GM18502 (cell line): ENCODE results near the gene ANXA6.
"Not testable (repeated sequence)": the region's sequence is repeated elsewhere in the genome, so short reads cannot be mapped to it uniquely, and the experiment has no call there.

Experiments used
- ATAC-seq: cut with Tn5 transposase; IDR thresholded peaks from one replicate; pipeline ENCODE4 v1.9.1; 2021; ENCODE audit warnings: mild to moderate bottlenecking; ENCODE audit not compliant: unreplicated experiment, poor library complexity

The ANXA6 gene

GRCh38 chr5:151181818-151182523 is 24.4 kb upstream of the ANXA6 start:
- no peak for ATAC-seq

DNA sequence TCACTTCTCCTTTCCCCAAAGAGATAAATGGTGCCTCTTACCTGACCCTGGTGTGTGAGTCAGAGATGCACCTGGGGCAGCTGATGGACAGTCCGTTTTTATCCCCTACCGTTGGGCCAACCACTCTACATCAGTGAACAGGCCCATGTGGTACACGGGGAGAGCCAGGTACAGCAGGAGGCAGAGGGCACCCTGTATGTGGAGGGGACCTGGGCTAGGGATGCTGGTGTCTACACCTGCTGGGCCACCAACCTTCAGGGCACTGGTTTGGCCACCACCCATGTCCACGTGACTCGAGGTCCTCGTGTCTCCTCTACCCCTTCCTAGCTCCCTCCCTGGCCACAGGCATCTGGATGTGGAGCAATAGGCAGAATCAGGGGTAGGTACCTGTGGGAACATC is 22.7 kb upstream of the ANXA6 start:
- no peak for ATAC-seq

GRCh38 chr5:151179489-151179840 is 21.9 kb upstream of the ANXA6 start:
- no peak for ATAC-seq

DNA sequence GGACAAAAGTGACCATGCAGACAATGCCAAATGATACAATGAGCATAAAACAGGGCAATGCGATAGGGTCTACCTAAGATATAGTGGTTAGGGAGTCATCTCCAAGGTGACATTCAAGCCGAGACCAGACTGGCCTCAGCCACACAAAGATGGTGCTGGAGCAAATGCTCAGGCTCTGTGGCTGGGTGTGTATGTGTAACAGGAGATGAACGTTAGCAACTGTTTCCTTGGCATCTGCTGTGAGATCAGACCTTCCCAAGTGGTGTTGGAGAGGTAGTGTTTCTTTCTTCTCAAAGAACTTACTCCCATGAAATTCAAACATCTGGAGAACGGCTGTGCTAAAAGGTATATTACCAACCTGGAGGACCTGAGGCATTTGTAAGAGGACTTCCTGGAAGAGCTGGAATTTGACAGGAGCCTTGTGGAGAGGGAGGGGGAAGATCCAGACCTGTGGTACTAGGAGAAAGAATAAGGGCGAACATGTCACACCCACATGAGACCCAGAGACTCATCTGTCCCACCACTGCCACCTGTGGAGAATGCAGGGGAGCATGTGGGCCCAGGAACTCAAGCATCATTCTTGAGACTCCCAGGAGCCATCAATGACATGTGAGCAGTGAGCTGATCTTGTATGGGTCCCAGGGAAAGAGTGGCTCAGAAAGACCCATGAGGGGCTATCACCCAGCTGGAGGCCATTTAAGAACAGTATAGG is 21.4 kb upstream of the ANXA6 start:
- no peak for ATAC-seq

GRCh38 chr5:151178372-151178771 is 20.8 kb upstream of the ANXA6 start:
- no peak for ATAC-seq

DNA sequence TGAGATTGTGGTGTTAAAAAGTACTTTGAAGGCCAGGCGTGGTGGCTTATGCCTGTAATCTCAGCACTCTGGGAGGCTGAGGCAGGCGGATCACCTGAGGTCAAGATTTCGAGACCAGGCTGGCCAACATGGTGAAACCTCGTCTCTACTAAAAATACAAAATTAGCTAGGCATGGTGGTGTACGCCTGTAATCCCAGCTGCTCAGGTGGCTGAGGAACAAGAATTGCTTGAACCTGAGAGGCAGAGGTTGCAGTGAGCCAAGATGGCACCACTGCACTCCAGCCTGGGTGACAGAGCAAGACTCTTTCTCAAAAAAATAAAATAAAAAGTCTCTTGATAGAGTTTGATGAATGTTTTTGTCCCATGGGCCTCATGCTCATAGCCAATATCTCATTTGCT is 18.7 kb upstream of the ANXA6 start:
- ATAC-seq, result not testable (repeated sequence)

GRCh38 chr5:151174612-151175101 is 17.1 kb upstream of the ANXA6 start:
- ATAC-seq, result no peak

- ATAC-seq, result no peak
Observed at GRCh38 chr5:151173711-151174611, 16.4 kb upstream of the ANXA6 start.

GRCh38 chr5:151171529-151171928 is 13.9 kb upstream of the ANXA6 start:
- ATAC-seq, result no peak

- ATAC-seq, result no peak
Observed at GRCh38 chr5:151168602-151169344, 11.2 kb upstream of the ANXA6 start.

DNA sequence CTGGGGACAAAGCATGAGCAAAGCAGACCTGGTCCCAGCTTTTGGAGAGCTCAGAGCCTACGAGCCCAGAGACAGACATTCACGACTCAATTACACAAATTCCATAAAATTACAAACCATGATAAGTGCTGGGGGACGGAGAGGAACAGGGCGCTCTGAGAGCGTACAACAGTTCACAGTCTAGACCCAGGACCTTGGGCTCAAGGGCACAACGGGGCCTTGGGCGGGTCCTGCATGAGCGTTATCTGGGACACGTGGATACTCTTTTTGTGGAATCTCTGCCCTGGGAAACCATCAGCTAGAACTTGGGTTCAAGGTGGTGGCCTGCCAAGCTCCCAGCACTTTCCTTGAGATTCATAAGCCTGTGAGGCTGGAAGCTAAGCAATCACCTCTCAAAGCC is 9.4 kb upstream of the ANXA6 start:
- no peak for ATAC-seq

GRCh38 chr5:151164687-151165392 is 7.3 kb upstream of the ANXA6 start:
- ATAC-seq, result peak; percentile 88

DNA sequence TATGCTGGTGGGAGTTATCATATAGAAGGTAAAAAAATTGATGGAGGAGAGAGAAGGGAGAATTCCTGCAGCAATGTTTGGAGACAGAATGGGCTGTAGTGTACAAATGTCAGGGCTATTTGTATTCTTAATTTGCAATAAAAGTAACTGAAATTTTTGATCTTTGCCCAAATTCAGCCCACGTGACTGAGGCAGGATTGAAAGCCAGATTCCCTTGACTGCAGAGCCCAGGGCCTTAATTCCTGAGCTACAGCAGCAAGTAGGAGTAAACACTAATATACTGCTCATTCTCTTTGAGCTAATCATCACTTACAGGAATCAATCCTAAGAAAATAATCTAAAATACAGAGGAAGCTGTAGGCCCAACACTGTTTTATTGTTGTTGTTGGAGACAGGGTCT is 5.2 kb upstream of the ANXA6 start:
- no peak for ATAC-seq

DNA sequence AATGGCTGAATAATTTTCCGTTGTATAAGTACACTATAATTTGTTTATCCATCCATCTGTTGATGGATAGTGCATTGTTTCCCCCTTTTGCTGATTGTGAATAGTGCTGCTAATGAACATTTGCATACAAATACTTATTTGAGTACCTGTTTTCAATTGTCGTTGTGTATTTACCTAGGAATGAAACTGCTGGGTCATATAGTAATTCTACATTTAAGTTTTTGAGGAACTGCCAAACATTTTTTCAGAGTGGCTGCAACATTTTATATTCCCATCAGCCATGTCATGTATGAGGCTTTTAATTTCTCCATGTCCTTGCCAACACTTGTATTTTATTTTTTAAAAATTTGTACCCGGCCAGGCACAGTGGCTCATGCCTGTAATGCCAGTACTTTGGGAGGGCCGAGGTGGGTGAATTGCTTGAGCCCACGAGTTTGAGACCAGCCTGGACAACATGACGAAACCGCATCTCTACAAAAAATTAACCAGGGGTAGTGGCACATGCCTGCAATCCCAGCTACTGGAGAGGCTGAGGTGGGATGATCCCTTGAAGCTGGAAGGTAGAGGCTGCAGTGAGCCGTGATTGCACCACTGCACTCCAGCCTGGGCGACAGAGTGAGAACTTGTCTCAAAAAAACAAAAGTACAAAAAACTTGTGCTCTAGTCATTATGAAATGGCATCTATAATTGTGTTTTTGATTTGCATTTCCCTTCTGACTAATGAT is 2.2 kb upstream of the ANXA6 start:
- no peak for ATAC-seq

DNA sequence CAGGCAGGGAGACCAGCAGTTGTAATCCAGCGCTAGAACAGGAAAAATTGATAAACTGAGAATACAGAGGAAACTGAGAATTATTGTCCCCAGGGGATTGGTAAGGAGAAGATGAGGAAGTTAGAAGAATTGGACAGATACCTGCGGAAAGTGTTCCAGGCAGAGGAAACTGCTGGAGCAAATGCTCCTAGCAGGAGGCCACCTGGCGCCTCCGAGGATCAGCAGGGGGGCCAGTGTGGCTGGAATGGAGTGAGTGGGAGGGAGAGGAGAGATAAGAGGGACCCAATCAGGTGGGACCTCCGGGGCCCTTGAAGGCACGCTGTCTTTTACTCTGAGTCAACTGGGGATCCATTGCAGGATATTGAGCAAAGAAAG is 695 bp upstream of the ANXA6 start:
- no peak for ATAC-seq

GRCh38 chr5:151156507-151157420 is 815 bp downstream of the ANXA6 start:
- ATAC-seq, result no peak

DNA sequence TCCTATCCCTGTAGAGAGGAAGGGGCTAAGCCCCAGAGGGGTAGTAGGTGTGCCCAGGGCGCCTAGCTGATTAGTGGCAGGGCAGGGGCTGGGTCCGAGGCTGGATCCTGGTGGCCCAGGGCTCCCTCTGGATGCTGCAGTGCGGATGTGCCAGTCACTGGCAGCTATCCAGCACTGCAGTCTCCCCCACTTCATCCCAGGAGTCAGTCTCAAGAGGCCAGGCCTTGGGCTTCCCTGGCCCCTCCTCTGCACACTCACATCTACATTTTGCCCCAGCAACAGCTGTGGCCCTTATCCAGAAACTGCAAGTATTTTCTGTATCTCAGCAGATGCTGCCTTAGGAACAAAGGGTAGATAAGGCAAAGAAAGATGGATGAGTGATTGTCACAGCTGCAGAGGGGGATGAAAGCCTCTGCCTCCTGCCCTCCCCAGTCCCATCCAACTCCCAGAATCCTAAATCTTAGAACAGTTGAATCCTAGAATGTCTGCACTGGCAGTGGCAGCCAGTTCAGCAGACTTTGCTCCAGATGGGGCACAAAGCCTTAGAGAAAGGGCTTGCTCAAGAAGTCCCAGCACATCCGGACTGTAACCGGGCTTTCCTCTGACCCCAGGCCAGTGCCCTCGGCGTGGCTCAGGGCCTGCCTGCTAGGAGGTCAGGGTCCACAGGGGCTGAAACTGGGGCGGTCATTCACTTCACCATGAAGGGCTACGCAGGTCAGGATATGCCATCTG is 1.6 kb downstream of the ANXA6 start:
- ATAC-seq, result peak; percentile 27
